HAP-1 (cell line): ENCODE results near the gene UCN3.
A peak's percentile ranks its signal among the peaks of the same experiment; 100 is the strongest.
"Not testable (repeated sequence)": the region's sequence is repeated elsewhere in the genome, so short reads cannot be mapped to it uniquely, and the experiment has no call there.

Experiments
- DNase-seq, 2 experiments: peaks; one replicate each; pipeline ENCODE4 v3.0.0-alpha.2; 2016 to 2020; ENCODE audit warnings: low spot score in 2 of 2
- H3K27me3 ChIP-seq: fragments of 250-450 bp; sonication (Bioruptor Pico); 2 replicates; pipeline ENCODE4 v1.5.1; 2020; ENCODE audit warnings: low read depth, mild to moderate bottlenecking, moderate library complexity
- H3K36me3 ChIP-seq: fragments of 250-450 bp; sonication (Bioruptor Pico); replicated peaks from 2 replicates; pipeline ENCODE4 v1.5.1; 2020; ENCODE audit warnings: mild to moderate bottlenecking
- H3K4me1 ChIP-seq: fragments of 250-450 bp; sonication (Bioruptor Pico); 2 replicates; pipeline ENCODE4 v1.5.1; 2020; ENCODE audit warnings: mild to moderate bottlenecking
- H3K4me3 ChIP-seq: fragments of 250-450 bp; sonication (Bioruptor Pico); 2 replicates; pipeline ENCODE4 v1.5.1; 2020; ENCODE audit warnings: mild to moderate bottlenecking, moderate library complexity
- H3K9me3 ChIP-seq: fragments of 250-450 bp; sonication (Bioruptor Pico); 2 replicates; pipeline ENCODE4 v1.5.1; 2020; ENCODE audit warnings: mild to moderate bottlenecking, moderate library complexity
- in situ Hi-C: fragments of 300-500 bp; cut with MboI; formaldehyde crosslinking; loops from 3 replicates; pipeline ENCODE4 v1.14.3; 2020; ENCODE audit warnings: low sequenced_read_pairs, inconsistent platforms, mixed read lengths

UCN3 gene

DNA sequence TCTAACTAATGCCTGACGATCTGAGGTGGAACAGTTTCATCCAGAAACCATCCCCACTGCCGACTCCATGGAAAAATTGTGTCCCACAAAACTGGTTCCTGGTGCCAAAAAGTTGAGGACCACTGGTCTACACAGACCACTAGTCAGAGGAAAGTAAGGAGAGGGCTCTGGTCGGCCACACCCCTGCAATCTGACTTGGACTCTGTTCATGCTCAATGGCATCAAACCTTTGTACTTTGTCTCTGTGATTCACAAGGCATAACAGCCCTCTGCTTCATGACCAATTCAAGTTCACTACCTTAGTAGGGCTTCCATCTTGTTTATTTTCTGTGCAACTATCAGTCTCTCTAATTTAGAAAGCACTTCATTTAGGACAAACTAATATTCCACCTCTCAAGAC is 38.0 kb downstream of the UCN3 start:
- Histone ChIP-seq H3K36me3 (no peaks in the 10 kb centered on the region), H3K4me1 (no peaks in the 10 kb centered on the region), H3K4me3 (no peak overlapping the region), H3K9me3 (peaks cover 8% of the 10 kb centered on the region; the same call in 1 of the 2 replicates), H3K27me3 (no peaks in the 10 kb centered on the region)
- DNase-seq: no peak
- in situ Hi-C loops: no loop called here

- Histone ChIP-seq H3K36me3 (no peaks in the 10 kb centered on the region), H3K27me3 (no peaks in the 10 kb centered on the region), H3K4me3 (no peak within 1 kb of the TSS), H3K4me1 (no peaks in the 10 kb centered on the region), H3K9me3 (peaks cover 8% of the 10 kb centered on the region; the same call in 1 of the 2 replicates)
- no peak for DNase-seq
- in situ Hi-C loops: no loop called here
These were observed 39.7 kb downstream of the UCN3 start, which contains the start of gene TUBAL3 for GRCh38 chr10:5404208-5405041. Gene TUBAL3 (minus strand): TSS chr10:5404828. CDS start chr10:5404792, 36 bp downstream.

DNA sequence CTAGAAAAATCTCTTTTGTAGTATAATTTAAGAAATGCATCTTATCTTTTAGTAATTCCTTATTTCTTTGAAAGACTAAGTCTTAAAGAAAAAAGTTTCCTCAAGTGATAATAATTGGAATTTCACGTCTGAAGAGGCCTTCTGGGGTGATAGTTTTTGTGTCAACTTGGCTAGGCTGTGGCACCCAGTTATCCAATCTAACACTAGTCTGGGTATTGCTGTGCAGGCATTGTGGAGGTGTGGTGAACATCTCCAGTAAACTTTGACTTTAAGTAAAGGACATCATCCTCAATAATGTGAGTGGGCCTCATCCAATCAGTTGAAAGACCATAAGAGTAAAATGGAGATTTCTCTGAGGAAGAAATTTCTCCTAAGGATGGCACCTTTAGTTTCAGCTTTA is 42.2 kb downstream of the UCN3 start:
- H3K4me3 ChIP-seq: no peak overlapping the region
- in situ Hi-C loops: no loop called here
- H3K9me3 ChIP-seq: peaks cover 8% of the 10 kb centered on the region; the same call in 1 of the 2 replicates
- no peaks in the 10 kb centered on the region for H3K36me3 ChIP-seq
- H3K4me1 ChIP-seq: peaks cover under 1% of the 10 kb centered on the region
- H3K27me3 ChIP-seq: no peaks in the 10 kb centered on the region
- no peak for DNase-seq

GRCh38 chr10:5410787-5411186 is 46.0 kb downstream of the UCN3 start:
- peaks cover 21% of the 10 kb centered on the region for H3K4me1 ChIP-seq
- H3K4me3 ChIP-seq, H3K27me3 ChIP-seq, H3K9me3 ChIP-seq, DNase-seq, in situ Hi-C loops, H3K36me3 ChIP-seq: not testable (repeated sequence)

GRCh38 chr10:5411941-5412276 is 47.1 kb downstream of the UCN3 start:
- no peak for DNase-seq
- peaks cover 23% of the 10 kb centered on the region for H3K4me1 ChIP-seq
- H3K9me3 ChIP-seq: peaks cover 2% of the 10 kb centered on the region; the same call in 1 of the 2 replicates
- no peaks in the 10 kb centered on the region for H3K36me3 ChIP-seq
- no peaks in the 10 kb centered on the region for H3K27me3 ChIP-seq
- in situ Hi-C loops: no loop called here
- peak overlapping the region; percentile 93 for H3K4me3 ChIP-seq

GRCh38 chr10:5412277-5412941 is 47.6 kb downstream of the UCN3 start, which contains the start of gene NET1:
Gene NET1 (plus strand): TSS chr10:5412557. CDS start chr10:5412693, 136 bp downstream.
- peak; percentile 76 to 93 for DNase-seq
- Histone ChIP-seq H3K4me1 (peaks cover 23% of the 10 kb centered on the region), H3K9me3 (no peaks in the 10 kb centered on the region; the same call in 1 of the 2 replicates), H3K36me3 (no peaks in the 10 kb centered on the region), H3K4me3 (peak within 1 kb of the TSS; percentile 93), H3K27me3 (no peaks in the 10 kb centered on the region)
- in situ Hi-C loops: no loop called here

- no peaks in the 10 kb centered on the region for H3K9me3 ChIP-seq
- in situ Hi-C loops: no loop called here
- H3K4me3 ChIP-seq: peak overlapping the region; percentile 93
- H3K36me3 ChIP-seq: no peaks in the 10 kb centered on the region
- peak; percentile 51 to 56 for DNase-seq
- H3K4me1 ChIP-seq: peaks cover 23% of the 10 kb centered on the region
- H3K27me3 ChIP-seq: no peaks in the 10 kb centered on the region
These were observed 48.5 kb downstream of the UCN3 start for GRCh38 chr10:5413012-5413938.

DNA sequence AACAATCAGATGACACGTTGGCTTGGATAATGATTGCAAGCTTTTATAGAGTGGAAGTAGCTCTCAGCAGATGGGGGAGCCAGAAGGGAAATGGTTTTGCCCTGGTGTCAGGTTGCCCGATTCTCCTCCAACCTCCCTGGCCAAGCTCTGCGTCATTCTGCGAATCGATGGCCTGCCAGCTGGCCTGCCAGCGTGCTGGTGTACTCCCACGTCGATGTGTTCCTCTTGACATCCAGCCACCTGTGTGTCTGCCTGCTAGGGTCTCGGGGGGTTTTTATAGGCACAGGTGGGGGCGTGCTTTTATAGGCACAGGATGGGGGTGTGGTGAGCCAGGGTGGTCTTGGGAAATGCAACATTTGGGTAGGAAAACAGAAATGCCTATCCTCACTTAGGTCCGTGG is 52.2 kb downstream of the UCN3 start:
- DNase-seq: no peak
- Histone ChIP-seq H3K4me3 (no peak overlapping the region), H3K27me3 (no peaks in the 10 kb centered on the region), H3K9me3 (peaks cover 6% of the 10 kb centered on the region), H3K4me1 (peaks cover 22% of the 10 kb centered on the region), H3K36me3 (no peaks in the 10 kb centered on the region)
- in situ Hi-C loops: no loop called here

DNA sequence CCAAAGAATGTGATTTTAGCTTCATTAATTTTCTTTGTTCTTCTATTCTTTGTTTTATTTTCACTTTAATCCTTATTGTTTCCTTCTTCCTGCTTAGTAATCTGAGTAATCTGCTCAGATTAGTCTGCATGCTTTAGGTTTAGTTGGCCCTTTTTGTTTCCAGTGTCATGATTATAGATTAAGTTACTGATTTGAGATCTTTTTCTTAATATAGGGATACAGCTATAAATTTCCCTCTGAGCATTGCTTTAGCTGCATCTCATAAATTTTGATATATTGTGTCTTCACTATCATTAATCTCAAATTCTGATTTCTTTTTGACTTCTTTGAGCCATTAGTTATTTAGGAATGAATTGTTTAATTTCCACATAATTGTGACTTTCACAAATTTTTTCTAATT is 53.8 kb downstream of the UCN3 start:
- no peak for DNase-seq
- H3K4me3 ChIP-seq: no peak overlapping the region
- no peaks in the 10 kb centered on the region for H3K36me3 ChIP-seq
- no peaks in the 10 kb centered on the region for H3K27me3 ChIP-seq
- H3K9me3 ChIP-seq: peaks cover 6% of the 10 kb centered on the region
- in situ Hi-C loops: no loop called here
- peaks cover 19% of the 10 kb centered on the region for H3K4me1 ChIP-seq

- no peaks in the 10 kb centered on the region for H3K36me3 ChIP-seq
- H3K9me3 ChIP-seq: peaks cover 6% of the 10 kb centered on the region
- H3K4me1 ChIP-seq: peaks cover 21% of the 10 kb centered on the region
- no peak overlapping the region for H3K4me3 ChIP-seq
- DNase-seq: no peak
- in situ Hi-C loops: no loop called here
- H3K27me3 ChIP-seq: no peaks in the 10 kb centered on the region
These were observed 54.8 kb downstream of the UCN3 start for GRCh38 chr10:5419466-5420094.

GRCh38 chr10:5423771-5424170 is 59.0 kb downstream of the UCN3 start:
- peaks cover 6% of the 10 kb centered on the region; the same call in 1 of the 2 replicates for H3K9me3 ChIP-seq
- in situ Hi-C loops: no loop called here
- no peak for DNase-seq
- H3K4me1 ChIP-seq: peaks cover 20% of the 10 kb centered on the region
- no peak overlapping the region for H3K4me3 ChIP-seq
- H3K36me3 ChIP-seq: 0 out of 2 replicates have a peak, but pooled peaks cover 3% of the 10 kb centered on the region
- no peaks in the 10 kb centered on the region for H3K27me3 ChIP-seq
